ENCODE results near the gene OCIAD2. TPM values are rescaled to one million over a fixed set of nuclear protein-coding genes. Genes with fewer than 3 reads are reported as not detected.

OCIAD2 gene
- total RNA-seq, 1 donor, result 7.6 TPM

DNA sequence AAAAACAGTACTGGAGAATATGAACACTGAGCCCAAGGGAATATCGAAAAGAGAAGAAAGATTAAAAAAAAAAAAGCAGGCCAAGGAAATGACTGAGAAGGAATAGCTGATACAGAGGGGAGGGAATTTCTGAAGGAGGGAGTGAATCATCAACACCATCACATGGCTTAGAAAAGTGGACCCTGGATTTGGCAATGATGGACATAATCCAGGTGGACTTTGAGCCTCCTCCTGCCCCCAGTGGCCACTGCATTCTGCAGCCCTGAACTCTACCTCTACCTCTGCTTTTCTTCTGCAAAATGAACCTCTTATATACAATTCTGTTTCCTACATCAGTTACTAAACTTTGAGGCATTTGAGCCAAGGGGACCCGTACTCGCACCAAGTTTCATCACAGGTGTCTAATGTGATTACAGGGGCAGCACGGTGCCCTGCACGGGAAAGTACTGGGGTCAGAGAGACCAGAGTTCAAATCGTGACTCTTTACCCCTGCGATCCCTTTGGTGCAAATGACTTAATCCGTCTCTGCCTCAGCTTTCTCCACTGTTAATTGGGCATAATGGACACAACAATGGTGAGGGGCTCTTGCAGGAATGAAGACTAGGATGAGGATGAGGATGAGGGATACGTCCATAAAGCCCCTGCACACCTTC, 1.1 kb downstream of the OCIAD2 start:
- no peaks in the 10 kb centered on the region for H3K27me3 ChIP-seq (ENCODE audit: insufficient read depth, low read length)
- H4K20me1 ChIP-seq (ENCODE audit: insufficient read depth, low read length), result peaks cover 2% of the 10 kb centered on the region
- peak overlapping the region; percentile 80 for H3K4me3 ChIP-seq (ENCODE audit: insufficient read depth, low read length)
- H3K36me3 ChIP-seq (ENCODE audit: insufficient read depth, low read length), result no peaks in the 10 kb centered on the region
- peaks cover 40% of the 10 kb centered on the region for H3K4me1 ChIP-seq (ENCODE audit: insufficient read depth, low read length)
- DNase-seq (ENCODE audit: insufficient read length, low spot score, missing footprints), result peak; percentile 72
- H2AFZ ChIP-seq (ENCODE audit: low read length), result no peak overlapping the region
- peaks cover 12% of the 10 kb centered on the region for H3K79me2 ChIP-seq (ENCODE audit: insufficient read depth, low read length)
- H3K4me2 ChIP-seq (ENCODE audit: insufficient read depth, low read length), result peak overlapping the region; percentile 88
- H3K27ac ChIP-seq (ENCODE audit: low read depth, low read length), result peak overlapping the region; percentile 43
- no peaks in the 10 kb centered on the region for H3K9me3 ChIP-seq (ENCODE audit: low read depth, low read length)
- TF ChIP-seq, protein P1, sequence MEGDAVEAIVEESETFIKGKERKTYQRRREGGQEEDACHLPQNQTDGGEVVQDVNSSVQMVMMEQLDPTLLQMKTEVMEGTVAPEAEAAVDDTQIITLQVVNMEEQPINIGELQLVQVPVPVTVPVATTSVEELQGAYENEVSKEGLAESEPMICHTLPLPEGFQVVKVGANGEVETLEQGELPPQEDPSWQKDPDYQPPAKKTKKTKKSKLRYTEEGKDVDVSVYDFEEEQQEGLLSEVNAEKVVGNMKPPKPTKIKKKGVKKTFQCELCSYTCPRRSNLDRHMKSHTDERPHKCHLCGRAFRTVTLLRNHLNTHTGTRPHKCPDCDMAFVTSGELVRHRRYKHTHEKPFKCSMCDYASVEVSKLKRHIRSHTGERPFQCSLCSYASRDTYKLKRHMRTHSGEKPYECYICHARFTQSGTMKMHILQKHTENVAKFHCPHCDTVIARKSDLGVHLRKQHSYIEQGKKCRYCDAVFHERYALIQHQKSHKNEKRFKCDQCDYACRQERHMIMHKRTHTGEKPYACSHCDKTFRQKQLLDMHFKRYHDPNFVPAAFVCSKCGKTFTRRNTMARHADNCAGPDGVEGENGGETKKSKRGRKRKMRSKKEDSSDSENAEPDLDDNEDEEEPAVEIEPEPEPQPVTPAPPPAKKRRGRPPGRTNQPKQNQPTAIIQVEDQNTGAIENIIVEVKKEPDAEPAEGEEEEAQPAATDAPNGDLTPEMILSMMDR (IDR thresholded peaks at IDR 0.05; ENCODE audit: extremely low read depth, low read depth, low read length), result peak; percentile 37

DNA sequence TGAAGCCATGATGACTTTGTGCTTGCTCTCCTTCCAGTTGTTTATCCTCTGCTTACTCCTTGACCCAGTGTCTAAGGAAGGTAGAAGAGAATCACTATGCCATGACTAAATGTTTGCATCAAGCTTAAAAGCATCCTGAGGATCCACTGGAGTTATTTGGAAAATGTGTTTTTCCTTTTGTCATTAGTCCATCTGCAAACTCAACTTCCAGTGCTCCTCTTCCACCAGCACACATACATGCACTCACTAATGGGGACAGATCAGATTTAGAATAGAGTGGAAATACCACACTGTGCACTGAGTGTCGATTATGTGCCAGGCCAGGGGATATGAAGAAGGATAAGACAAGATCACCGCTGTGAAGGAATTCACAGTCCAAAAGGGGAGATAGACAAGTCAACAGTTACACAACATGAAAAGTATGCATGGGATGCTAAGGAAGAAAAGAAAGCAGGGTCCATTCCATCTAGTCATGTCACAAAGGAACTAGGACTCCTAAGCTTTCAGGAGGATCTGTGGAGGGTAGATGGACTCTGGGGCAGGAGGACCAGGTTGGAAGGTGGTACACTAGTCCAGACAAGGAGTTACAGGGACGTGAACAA, 1.9 kb downstream of the OCIAD2 start:
- H2AFZ ChIP-seq (ENCODE audit: low read length), result no peak overlapping the region
- H3K36me3 ChIP-seq (ENCODE audit: insufficient read depth, low read length), result no peaks in the 10 kb centered on the region
- TF ChIP-seq, protein P1 (IDR thresholded peaks at IDR 0.05; ENCODE audit: extremely low read depth, low read depth, low read length), result no peak
- H3K27me3 ChIP-seq (ENCODE audit: insufficient read depth, low read length), result no peaks in the 10 kb centered on the region
- peak overlapping the region; percentile 88 for H3K4me2 ChIP-seq (ENCODE audit: insufficient read depth, low read length)
- no peaks in the 10 kb centered on the region for H3K9me3 ChIP-seq (ENCODE audit: low read depth, low read length)
- peak overlapping the region; percentile 43 for H3K27ac ChIP-seq (ENCODE audit: low read depth, low read length)
- peaks cover 44% of the 10 kb centered on the region for H3K4me1 ChIP-seq (ENCODE audit: insufficient read depth, low read length)
- H4K20me1 ChIP-seq (ENCODE audit: insufficient read depth, low read length), result peaks cover 2% of the 10 kb centered on the region
- H3K4me3 ChIP-seq (ENCODE audit: insufficient read depth, low read length), result peak overlapping the region; percentile 7
- peaks cover 12% of the 10 kb centered on the region for H3K79me2 ChIP-seq (ENCODE audit: insufficient read depth, low read length)
- no peak for DNase-seq (ENCODE audit: insufficient read length, low spot score, missing footprints)

DNA sequence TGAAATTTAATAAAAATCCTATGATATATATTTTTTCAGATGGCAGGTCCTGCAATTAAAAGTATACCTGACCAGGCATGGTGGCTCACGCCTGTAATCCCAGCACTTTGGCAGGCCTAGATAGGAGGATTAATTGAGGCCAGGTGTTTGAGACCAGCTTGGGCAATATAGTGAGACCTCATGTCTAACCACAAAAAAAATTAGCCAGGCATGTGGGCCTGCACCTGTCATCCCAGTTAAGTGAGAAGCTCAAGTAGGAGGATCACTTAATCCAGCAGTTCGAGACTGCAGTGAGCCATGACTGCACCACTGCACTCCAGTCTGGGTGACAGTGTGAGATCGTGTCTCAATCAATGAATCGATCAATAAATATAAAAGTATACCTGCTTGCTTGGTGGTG, 2.5 kb downstream of the OCIAD2 start:
- no peak for DNase-seq (ENCODE audit: insufficient read length, low spot score, missing footprints)
- Histone ChIP-seq H3K27ac (ENCODE audit: low read depth, low read length) (no peak overlapping the region), H2AFZ (ENCODE audit: low read length) (no peak overlapping the region), H3K36me3 (ENCODE audit: insufficient read depth, low read length) (no peaks in the 10 kb centered on the region), H3K4me2 (ENCODE audit: insufficient read depth, low read length) (no peak overlapping the region), H3K9me3 (ENCODE audit: low read depth, low read length) (no peaks in the 10 kb centered on the region), H4K20me1 (ENCODE audit: insufficient read depth, low read length) (peaks cover 2% of the 10 kb centered on the region), H3K79me2 (ENCODE audit: insufficient read depth, low read length) (peaks cover 12% of the 10 kb centered on the region), H3K4me3 (ENCODE audit: insufficient read depth, low read length) (no peak overlapping the region), H3K27me3 (ENCODE audit: insufficient read depth, low read length) (no peaks in the 10 kb centered on the region), H3K4me1 (ENCODE audit: insufficient read depth, low read length) (peaks cover 45% of the 10 kb centered on the region)
- TF ChIP-seq, protein P1 (IDR thresholded peaks at IDR 0.05; ENCODE audit: extremely low read depth, low read depth, low read length), result no peak

DNA sequence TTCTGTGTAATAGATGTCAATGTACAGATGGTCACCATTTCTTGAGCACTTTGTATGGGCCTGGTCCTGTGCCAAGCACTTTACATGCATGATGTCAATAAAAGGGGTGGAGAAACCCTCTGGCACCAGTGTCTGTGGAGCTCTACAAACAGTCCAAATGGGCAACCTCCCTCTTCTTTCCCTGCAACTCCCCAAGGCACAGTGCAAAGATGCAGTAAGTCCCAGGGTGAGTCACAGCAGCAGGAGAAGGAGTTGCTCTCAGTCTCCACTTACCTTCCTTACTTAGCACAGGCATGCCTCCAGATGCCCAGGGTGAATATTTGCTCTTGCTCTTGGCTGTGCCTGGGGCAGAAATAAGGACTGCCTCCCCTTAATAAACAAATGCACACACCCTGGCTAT, 4.3 kb downstream of the OCIAD2 start:
- TF ChIP-seq, protein P1 (IDR thresholded peaks at IDR 0.05; ENCODE audit: extremely low read depth, low read depth, low read length), result no peak
- H3K4me1 ChIP-seq (ENCODE audit: insufficient read depth, low read length), result peaks cover 47% of the 10 kb centered on the region
- no peaks in the 10 kb centered on the region for H3K27me3 ChIP-seq (ENCODE audit: insufficient read depth, low read length)
- H3K36me3 ChIP-seq (ENCODE audit: insufficient read depth, low read length), result peaks cover 4% of the 10 kb centered on the region
- DNase-seq (ENCODE audit: insufficient read length, low spot score, missing footprints), result peak; percentile 89
- peaks cover 12% of the 10 kb centered on the region for H3K79me2 ChIP-seq (ENCODE audit: insufficient read depth, low read length)
- H3K27ac ChIP-seq (ENCODE audit: low read depth, low read length), result no peak overlapping the region
- no peak overlapping the region for H2AFZ ChIP-seq (ENCODE audit: low read length)
- H4K20me1 ChIP-seq (ENCODE audit: insufficient read depth, low read length), result peaks cover 2% of the 10 kb centered on the region
- H3K9me3 ChIP-seq (ENCODE audit: low read depth, low read length), result no peaks in the 10 kb centered on the region
- no peak overlapping the region for H3K4me3 ChIP-seq (ENCODE audit: insufficient read depth, low read length)
- no peak overlapping the region for H3K4me2 ChIP-seq (ENCODE audit: insufficient read depth, low read length)
